Endothelial cell of umbilical vein (primary cell): ENCODE measurements around the gene PHAF1. TPM values are rescaled to one million over a fixed set of nuclear protein-coding genes. Genes with fewer than 3 reads are reported as not detected.

Experiments
- BruUV-seq: library from RNA; stranded (reverse); fragments of 400-500 nt; replicated peaks from 2 replicates; lab custom pipeline; 2021; lab: Mats Ljungman, UMichigan
- CTCF ChIA-PET: fragments of 300-600, 350-600 bp; sonication (Branson Sonifier 250); formaldehyde crosslinking; loops from one replicate; lab custom pipeline; 2021; ENCODE audit warnings: antibody characterized with exemption, inconsistent platforms; lab: Charles Lee
- POLR2A ChIA-PET: fragments of 300-600, 350-600 bp; sonication (Branson Sonifier 250); formaldehyde crosslinking; loops from one replicate; lab custom pipeline; 2021; ENCODE audit warnings: antibody characterized with exemption, inconsistent platforms; lab: Charles Lee
- DNase-seq: peaks from one replicate; pipeline ENCODE4 v3.0.0-alpha.2; 2011; ENCODE audit warnings: low read depth, low spot score
- FAIRE-seq: peaks from 2 replicates; lab custom pipeline; 2011; peaks lifted over from hg19 to GRCh38; lab: Jason Lieb, UNC
- H2AFZ ChIP-seq: 2 replicates; pipeline ENCODE4 v1.6.0; 2012; ENCODE audit warnings: low read depth, low read length, control low read depth, inconsistent platforms
- H3K27ac ChIP-seq: 2 replicates; pipeline ENCODE4 v1.5.1; 2011; ENCODE audit warnings: low read depth, mild to moderate bottlenecking, control low read depth, low read length, moderate library complexity; ENCODE audit not compliant: insufficient read depth
- H3K27me3 ChIP-seq, 2 experiments: 2 replicates each; pipeline versions ENCODE4 v1.6.0 to v1.6.1; 2011; ENCODE audit warnings: low read length in 2 of 2, mixed read lengths in 1 of 2; ENCODE audit not compliant: control insufficient read depth in 2 of 2, insufficient read depth in 2 of 2
- H3K36me3 ChIP-seq, 2 experiments: 2 replicates in 1 of 2; 3 replicates in 1 of 2; pipeline ENCODE4 v1.5.1; 2011; ENCODE audit warnings: low read length in 2 of 2, mild to moderate bottlenecking in 1 of 2, moderate library complexity in 1 of 2; ENCODE audit not compliant: control insufficient read depth in 2 of 2, insufficient read depth in 2 of 2; ENCODE audit errors: extremely low read depth in 1 of 2
- H3K4me1 ChIP-seq: 3 replicates; pipeline ENCODE4 v1.5.1; 2011; ENCODE audit warnings: mild to moderate bottlenecking, low read length; ENCODE audit not compliant: control insufficient read depth, insufficient read depth; ENCODE audit errors: extremely low read depth
- H3K4me2 ChIP-seq: 2 replicates; pipeline ENCODE4 v1.6.1; 2011; ENCODE audit warnings: low read length, control low read depth, mixed read lengths; ENCODE audit not compliant: insufficient read depth
- H3K4me3 ChIP-seq, 3 experiments: fragments of 200-600 bp in 1 of 3; sonication (generic), shearing (Covaris generic) in 1 of 3; replicated peaks in 1 of 3; 2 replicates each; pipeline ENCODE4 v1.5.1; 2011 to 2016; ENCODE audit warnings: control low read depth in 3 of 3, low read length in 3 of 3, mild to moderate bottlenecking in 2 of 3, inconsistent platforms in 1 of 3, low read depth in 1 of 3, moderate library complexity in 1 of 3; ENCODE audit not compliant: insufficient read depth in 1 of 3
- H3K79me2 ChIP-seq: 2 replicates; pipeline ENCODE4 v1.6.0; 2012; ENCODE audit warnings: low read length, inconsistent platforms; ENCODE audit not compliant: control insufficient read depth, insufficient read depth
- H3K9ac ChIP-seq: replicated peaks from 2 replicates; pipeline ENCODE3; 2011; ENCODE audit warnings: low read length, control low read depth; ENCODE audit not compliant: insufficient read depth; ENCODE audit errors: extremely low read depth
- H3K9me1 ChIP-seq: replicated peaks from 3 replicates; pipeline ENCODE4 v1.6.0; 2011; ENCODE audit warnings: mild to moderate bottlenecking, low read length; ENCODE audit not compliant: control insufficient read depth, insufficient read depth; ENCODE audit errors: extremely low read depth
- H3K9me3 ChIP-seq: replicated peaks from 2 replicates; pipeline ENCODE4 v1.5.1; 2012; ENCODE audit warnings: low read length, inconsistent platforms; ENCODE audit not compliant: control insufficient read depth, insufficient read depth
- H4K20me1 ChIP-seq: replicated peaks from 2 replicates; pipeline ENCODE3; 2011; ENCODE audit warnings: mild to moderate bottlenecking, low read length; ENCODE audit not compliant: control insufficient read depth, insufficient read depth; ENCODE audit errors: extremely low read depth
- EZH2 ChIP-seq: IDR thresholded peaks from 2 replicates; pipeline ENCODE4 v1.6.1; 2012; ENCODE audit warnings: borderline replicate concordance, low read depth, mild to moderate bottlenecking, moderate library complexity, low read length, inconsistent platforms; ENCODE audit not compliant: severe bottlenecking
- FOS ChIP-seq: IDR thresholded peaks from 2 replicates; pipeline ENCODE4 v1.6.1; 2011; ENCODE audit warnings: mild to moderate bottlenecking, low read length, moderate library complexity, borderline replicate concordance; ENCODE audit not compliant: insufficient read depth
- GATA2 ChIP-seq: IDR thresholded peaks from 2 replicates; pipeline ENCODE4 v1.7.0; 2011; ENCODE audit warnings: low read depth, mild to moderate bottlenecking, moderate library complexity, mixed read lengths, low read length; ENCODE audit not compliant: insufficient read length, insufficient read depth
- JUN ChIP-seq: IDR thresholded peaks from 2 replicates; pipeline ENCODE4 v1.6.1; 2011; ENCODE audit warnings: borderline replicate concordance, low read depth; ENCODE audit not compliant: insufficient read length, insufficient read depth
- MAX ChIP-seq: IDR thresholded peaks from 2 replicates; pipeline ENCODE4 v1.6.1; 2011; ENCODE audit not compliant: insufficient read depth, insufficient read length
- MYC ChIP-seq: IDR thresholded peaks from one replicate; pipeline ENCODE4 v1.6.1; 2011; ENCODE audit warnings: mild to moderate bottlenecking, low read depth, low read length
- POLR2A ChIP-seq: IDR thresholded peaks from 2 replicates; pipeline ENCODE4 v1.6.1; 2012; ENCODE audit warnings: low read depth, mild to moderate bottlenecking, control low read depth, low read length
- POLR2AphosphoS5 ChIP-seq: IDR thresholded peaks from 2 replicates; pipeline ENCODE4 v1.6.1; 2012; ENCODE audit warnings: low read depth, mild to moderate bottlenecking, control low read depth, low read length, moderate library complexity; ENCODE audit not compliant: insufficient read depth
- dilution Hi-C: fragments of 300-500 bp; cut with MboI; formaldehyde crosslinking; loops from one replicate; pipeline ENCODE4 v1.15.0; 2019; ENCODE audit warnings: low sequenced_read_pairs; ENCODE audit not compliant: extremely low pct_ligation_motif_present
- intact Hi-C: fragments of 100-400 bp; cut with micrococcal nuclease; formaldehyde crosslinking; loops from one replicate; pipeline ENCODE4 v1.10.0; 2022
- polyA plus RNA-seq, 4 experiments: library from polyadenylated mRNA; depleted of rRNA in 3 of 4; stranded (reverse) in 3 of 4; unstranded in 1 of 4; fragments of >200 nt; gene quantifications; 2 replicates each; pipeline versions ENCODE4 v1.2.1 to v1.2.3, GENCODE V29; 2011 to 2012; ENCODE audit warnings: missing spikeins in 1 of 4
- total RNA-seq: library from RNA; stranded (reverse); gene quantifications from 2 replicates; pipeline ENCODE4 v1.2.3, GENCODE V29; 2021
- TF ChIP-seq, protein P1 (sequence below), 2 donors: IDR thresholded peaks; 1 replicate in 1 of 2; 2 replicates in 1 of 2; pipeline ENCODE4 v1.5.1; 2011; ENCODE audit warnings: low read length in 2 of 2, mild to moderate bottlenecking in 2 of 2, moderate library complexity in 2 of 2, control low read depth in 1 of 2, inconsistent platforms in 1 of 2, low read depth in 1 of 2; ENCODE audit not compliant: insufficient read depth in 1 of 2; ENCODE audit errors: extremely low read depth in 1 of 2

PHAF1 gene
- total and polyA plus RNA-seq, 2 donors (not counting 3 experiments of a cell fraction or from before 2014, with no cell fraction given), result 18.5 to 21.9 TPM

DNA sequence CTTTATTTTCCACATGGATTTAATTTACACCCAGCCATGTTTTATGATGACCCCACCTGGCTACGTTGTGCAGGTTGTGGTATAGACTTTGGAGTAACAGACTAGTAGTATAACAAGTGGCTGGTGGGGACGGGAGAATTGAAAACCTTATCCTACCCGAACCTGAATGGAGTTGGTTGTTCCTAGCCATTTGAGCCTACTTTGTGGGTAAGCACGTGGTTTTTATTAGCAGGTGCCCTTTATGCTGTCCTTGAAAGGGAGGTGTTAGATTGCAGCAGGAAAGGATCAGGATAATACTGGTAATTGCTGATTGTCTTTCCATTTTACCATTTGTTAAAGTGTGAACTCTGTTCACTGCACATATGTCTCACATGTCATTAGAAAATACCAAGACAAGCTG is 31.9 kb upstream of the PHAF1 start:
- BruUV-seq, result no TSS peak
- dilution Hi-C loops (no loop called here), intact Hi-C loops (no loop called here)
- ChIA-PET CTCF (interaction anchor here (0.7 kb wide), 1 partner anchor 60 kb away, joined by 3 read pairs; no protein-coding TSS in a partner anchor), POLR2A (no interaction called here)
- H3K9me1 ChIP-seq, result no peaks in the 10 kb centered on the region
- DNase-seq, result no peak
- H3K9ac ChIP-seq, result no peak overlapping the region
- no peaks in the 10 kb centered on the region for H3K4me1 ChIP-seq
- peaks cover 43% of the 10 kb centered on the region for H3K79me2 ChIP-seq
- H3K27ac ChIP-seq, result no peak overlapping the region
- H3K27me3 ChIP-seq, result no peaks in the 10 kb centered on the region
- no peak overlapping the region for H3K4me3 ChIP-seq
- H4K20me1 ChIP-seq, result peaks cover 2% of the 10 kb centered on the region
- H3K4me2 ChIP-seq, result no peak overlapping the region
- H2AFZ ChIP-seq, result no peak overlapping the region
- H3K9me3 ChIP-seq, result no peaks in the 10 kb centered on the region
- peaks cover 3 to 4% of the 10 kb centered on the region in 2 experiments for H3K36me3 ChIP-seq
- FAIRE-seq, result no peak
- no peak for TF ChIP-seq POLR2AphosphoS5
- TF ChIP-seq GATA2, result no peak
- TF ChIP-seq MYC, result no peak
- TF ChIP-seq MAX, result no peak
- no peak for TF ChIP-seq JUN
- TF ChIP-seq EZH2, result no peak
- no peak for TF ChIP-seq FOS
- TF ChIP-seq, protein P1, sequence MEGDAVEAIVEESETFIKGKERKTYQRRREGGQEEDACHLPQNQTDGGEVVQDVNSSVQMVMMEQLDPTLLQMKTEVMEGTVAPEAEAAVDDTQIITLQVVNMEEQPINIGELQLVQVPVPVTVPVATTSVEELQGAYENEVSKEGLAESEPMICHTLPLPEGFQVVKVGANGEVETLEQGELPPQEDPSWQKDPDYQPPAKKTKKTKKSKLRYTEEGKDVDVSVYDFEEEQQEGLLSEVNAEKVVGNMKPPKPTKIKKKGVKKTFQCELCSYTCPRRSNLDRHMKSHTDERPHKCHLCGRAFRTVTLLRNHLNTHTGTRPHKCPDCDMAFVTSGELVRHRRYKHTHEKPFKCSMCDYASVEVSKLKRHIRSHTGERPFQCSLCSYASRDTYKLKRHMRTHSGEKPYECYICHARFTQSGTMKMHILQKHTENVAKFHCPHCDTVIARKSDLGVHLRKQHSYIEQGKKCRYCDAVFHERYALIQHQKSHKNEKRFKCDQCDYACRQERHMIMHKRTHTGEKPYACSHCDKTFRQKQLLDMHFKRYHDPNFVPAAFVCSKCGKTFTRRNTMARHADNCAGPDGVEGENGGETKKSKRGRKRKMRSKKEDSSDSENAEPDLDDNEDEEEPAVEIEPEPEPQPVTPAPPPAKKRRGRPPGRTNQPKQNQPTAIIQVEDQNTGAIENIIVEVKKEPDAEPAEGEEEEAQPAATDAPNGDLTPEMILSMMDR (IDR thresholded peaks at IDR 0.05; ENCODE audit: extremely low read depth in 1 of 2, insufficient read depth in 1 of 2, low read depth in 1 of 2, low read length in 2 of 2), result no peak
- no peak for TF ChIP-seq POLR2A
